ENCODE data around the gene TMC8. TPM values are rescaled to one million over a fixed set of nuclear protein-coding genes. Genes with fewer than 3 reads are reported as not detected.

The TMC8 gene
- total RNA-seq, 6 donors from 2014 or later, result 10.8 to 65.0 (median 33.8) TPM

- Histone ChIP-seq H3K36me3 (no peaks in the 10 kb centered on the region), H3K4me3 (no peak overlapping the region), H3K9me3 (no peaks in the 10 kb centered on the region), H3K27me3 (no peaks in the 10 kb centered on the region), H3K4me1 (peaks cover 37 to 72% (median 47%) of the 10 kb centered on the region in 4 donors), H3K27ac (peak overlapping the region in 3 of 4 donors; percentile 45 to 88 (median 73))
- DNase-seq (no peak), ATAC-seq (ENCODE audit: low FRiP score in 2 of 2) (no peak)
- TF ChIP-seq POLR2A (IDR thresholded peaks at IDR 0.05) (no peak), POLR2AphosphoS5 (IDR thresholded peaks at IDR 0.05) (no peak), EP300 (IDR thresholded peaks at IDR 0.05) (no peak), CTCF (IDR thresholded peaks at IDR 0.05) (no peak)
- WGBS, 2 donors, result 61 to 64% methylated on average over 8 to 10 of the region's 10 CpGs
Measured at GRCh38 chr17:78184351-78184750, 53.8 kb downstream of the TMC8 start.

- TF ChIP-seq POLR2A (IDR thresholded peaks at IDR 0.05) (peak in 1 of 4 donors; percentile 50), POLR2AphosphoS5 (IDR thresholded peaks at IDR 0.05) (peak in 1 of 2 donors; percentile 69), EP300 (IDR thresholded peaks at IDR 0.05) (peak in 1 of 4 donors; percentile 21), CTCF (IDR thresholded peaks at IDR 0.05) (no peak)
- Histone ChIP-seq H3K36me3 (no peaks in the 10 kb centered on the region), H3K27me3 (no peaks in the 10 kb centered on the region)
Measured at GRCh38 chr17:78184868-78185267, 54.3 kb downstream of the TMC8 start.

GRCh38 chr17:78185981-78186691 is 55.6 kb downstream of the TMC8 start:
- Histone ChIP-seq H3K27ac (peak overlapping the region; percentile 63 to 88 (median 81)), H3K4me1 (peaks cover 25 to 59% (median 34%) of the 10 kb centered on the region in 4 donors), H3K9me3 (no peaks in the 10 kb centered on the region), H3K4me3 (peak overlapping the region in 3 of 4 donors; percentile 47 to 68 (median 64)), H3K27me3 (no peaks in the 10 kb centered on the region), H3K36me3 (peaks cover 0 to 8% (median 7%) of the 10 kb centered on the region in 4 donors)
- 46 to 51% methylated on average over 10 of the region's 10 CpGs for WGBS, 2 donors
- ATAC-seq (ENCODE audit: low FRiP score in 2 of 2), result peak; percentile 75 to 79
- TF ChIP-seq POLR2A (IDR thresholded peaks at IDR 0.05) (peak in 1 of 4 donors; percentile 19), EP300 (IDR thresholded peaks at IDR 0.05) (no peak), POLR2AphosphoS5 (IDR thresholded peaks at IDR 0.05) (peak in 1 of 2 donors; percentile 30)
- peak in 1 of 2 donors; percentile 83 for DNase-seq

More at GRCh38 chr17:78184868-78185267, 54.3 kb downstream of the TMC8 start:
- H3K4me1 ChIP-seq, result peaks cover 33 to 70% (median 42%) of the 10 kb centered on the region in 4 donors
- WGBS, 2 donors, result 74 to 78% methylated on average over 8 to 9 of the region's 9 CpGs
- H3K27ac ChIP-seq, result peak overlapping the region in 3 of 4 donors; percentile 16 to 88 (median 73)
- peak in 1 of 2 donors; percentile 80 for DNase-seq
- ATAC-seq (ENCODE audit: low FRiP score in 2 of 2), result no peak
- no peaks in the 10 kb centered on the region for H3K9me3 ChIP-seq
- H3K4me3 ChIP-seq, result peak overlapping the region in 2 of 4 donors; percentile 18 to 24

- Histone ChIP-seq H3K9me3 (no peaks in the 10 kb centered on the region), H3K27me3 (no peaks in the 10 kb centered on the region), H3K36me3 (peaks cover 0 to 16% (median 12%) of the 10 kb centered on the region in 4 donors), H3K4me3 (peak within 1 kb of the TSS; percentile 47 to 69 (median 66)), H3K27ac (peak within 1 kb of the TSS; percentile 63 to 88 (median 81)), H3K4me1 (peaks cover 25 to 59% (median 34%) of the 10 kb centered on the region in 4 donors)
- ATAC-seq (ENCODE audit: low FRiP score in 2 of 2), result peak; percentile 98
- peak; percentile 98 to 99 for DNase-seq
- TF ChIP-seq POLR2A (IDR thresholded peaks at IDR 0.05), result peak in 3 of 4 donors; percentile 27 to 83 (median 72)
- no peak for TF ChIP-seq EP300 (IDR thresholded peaks at IDR 0.05)
- TF ChIP-seq POLR2AphosphoS5 (IDR thresholded peaks at IDR 0.05), result peak; percentile 62 to 88
- TF ChIP-seq CTCF (IDR thresholded peaks at IDR 0.05), result peak; percentile 72 to 98 (median 94)
- WGBS, 2 donors, result 8 to 9% methylated on average over 19 to 22 of the region's 57 CpGs
Measured at GRCh38 chr17:78186692-78187595, 56.4 kb downstream of the TMC8 start, which contains the start of the genes AFMID and TK1. AFMID (plus strand) TSS chr17:78187362; CDS start chr17:78187371, 9 bp downstream. TK1 (minus strand) TSS chr17:78187052; CDS start chr17:78186994, 58 bp downstream.

Other genes starting within 250 kb of the TMC8 start
- gene TNRC6C, start 172.1 kb upstream of the TMC8 start, total RNA-seq, result 10 to 100 TPM in 4 of 6 donors, 1 to 10 TPM in 2; 8.7 to 38.8 (median 14.7) TPM
- 100 to 1,000 TPM in 5 of 6 donors, 10 to 100 TPM in 1; 51.4 to 216 (median 195) TPM for gene TMC6, start 2.0 kb upstream of the TMC8 start, total RNA-seq
- 1 to 10 TPM in 1 of 6 donors, under 1 TPM in 2, not detected in 3; 0.46 to 1.1 (median 0.54) TPM for gene C17orf99, start 15.6 kb downstream of the TMC8 start, total RNA-seq
- gene SYNGR2, start 37.8 kb downstream of the TMC8 start, total RNA-seq, result 100 to 1,000 TPM; 110 to 265 (median 179) TPM
- gene TK1, start 56.3 kb downstream of the TMC8 start, total RNA-seq, result 10 to 100 TPM in 3 of 6 donors, 1 to 10 TPM in 3; 2.8 to 16.0 (median 9.0) TPM
- gene AFMID, start 56.6 kb downstream of the TMC8 start, total RNA-seq, result 100 to 1,000 TPM in 1 of 6 donors, 10 to 100 TPM in 5; 30.5 to 265 (median 44.2) TPM
- gene BIRC5, start 83.5 kb downstream of the TMC8 start, total RNA-seq, result 1 to 10 TPM in 5 of 6 donors, not detected in 1; 1.4 to 6.4 (median 3.5) TPM
- not detected for gene TMEM235, start 100.9 kb downstream of the TMC8 start, total RNA-seq
- gene SOCS3, start 229.3 kb downstream of the TMC8 start, total RNA-seq, result 100 to 1,000 TPM in 3 of 6 donors, 10 to 100 TPM in 3; 67.1 to 173 (median 114) TPM
- gene PGS1, start 247.9 kb downstream of the TMC8 start, total RNA-seq, result 100 to 1,000 TPM in 2 of 6 donors, 10 to 100 TPM in 4; 79.2 to 348 (median 92.3) TPM

Data from upper lobe of left lung (tissue), 6 donors.